OCI-LY7 (cell line): ENCODE measurements around the gene GULP1. TPM values are rescaled to one million over a fixed set of nuclear protein-coding genes. Genes with fewer than 3 reads are reported as not detected.

Experiments
- microRNA-seq: library from miRNA; unstranded; fragments of <30 nt; microRNA quantifications from one replicate; pipeline ENCODE4 v1.2.0, GENCODE V29; 2022; ENCODE audit warnings: borderline replicate concordance
- small RNA-seq: library from RNA; depleted of rRNA; stranded (forward); fragments of <200 nt; gene quantifications from one replicate; pipeline ENCODE3, GENCODE V24; 2014
- total RNA-seq, 2 experiments: library from RNA; depleted of rRNA in 1 of 2; stranded (reverse); fragments of >200 nt in 1 of 2; shearing (Covaris generic) in 1 of 2; gene quantifications; 2 replicates each; pipeline ENCODE4 v1.2.3, GENCODE V29; 2014 to 2022

The GULP1 gene
- total RNA-seq, 2 experiments from 2014 or later: not detected

Small RNAs within 50 kb of the gene (microRNA-seq; reads per million reads assigned to microRNA genes)
- gene MIR561: not detected

Small RNAs within 50 kb of the gene (small RNA-seq; reads per million reads assigned to genes)
- gene MIR561 (not detected), gene RNA5SP114 (not detected)
